GM19238 (cell line): ENCODE measurements around the gene SELENOK.

Experiments
- DNase-seq: peaks from one replicate; pipeline ENCODE4 v3.0.0; 2011; ENCODE audit warnings: low spot score; ENCODE audit not compliant: insufficient read length

The SELENOK gene

GRCh38 chr3:53884623-53885022 lies 7.0 kb downstream of the SELENOK start:
- DNase-seq: no peak

- DNase-seq: no peak
Observed at GRCh38 chr3:53883008-53883407, 8.7 kb downstream of the SELENOK start.

- peak; percentile 78 for DNase-seq
Observed at GRCh38 chr3:53881691-53882593, 9.7 kb downstream of the SELENOK start, which contains the start of gene ACTR8. ACTR8 (minus strand) TSS chr3:53882152; CDS start chr3:53882101, 51 bp downstream.

GRCh38 chr3:53880396-53881345 lies 11.0 kb downstream of the SELENOK start:
- no peak for DNase-seq

GRCh38 chr3:53865732-53866499 lies 25.7 kb downstream of the SELENOK start:
- no peak for DNase-seq

GRCh38 chr3:53863145-53863544 lies 28.5 kb downstream of the SELENOK start:
- DNase-seq: no peak

GRCh38 chr3:53862241-53862640 lies 29.4 kb downstream of the SELENOK start:
- no peak for DNase-seq

- no peak for DNase-seq
Observed at GRCh38 chr3:53860196-53860595, 31.5 kb downstream of the SELENOK start.

- no peak for DNase-seq
Observed at GRCh38 chr3:53859178-53859577, 32.5 kb downstream of the SELENOK start.

- no peak for DNase-seq
Observed at GRCh38 chr3:53858096-53858741, 33.4 kb downstream of the SELENOK start.

GRCh38 chr3:53856964-53857363 lies 34.7 kb downstream of the SELENOK start:
- DNase-seq: no peak

- DNase-seq: no peak
Observed at GRCh38 chr3:53850895-53851294, 40.8 kb downstream of the SELENOK start.

GRCh38 chr3:53849916-53850315 lies 41.7 kb downstream of the SELENOK start:
- DNase-seq: no peak

- no peak for DNase-seq
Observed at GRCh38 chr3:53846851-53847155, 44.9 kb downstream of the SELENOK start.

- peak; percentile 50 for DNase-seq
Observed at GRCh38 chr3:53846134-53846850, 45.4 kb downstream of the SELENOK start, which contains the start of the genes CHDH and IL17RB. CHDH (minus strand) TSS chr3:53846419; CDS start chr3:53824008, 22,411 bp downstream. IL17RB (plus strand) TSS chr3:53846568; CDS start chr3:53846589, 21 bp downstream.

- DNase-seq: no peak
Observed at GRCh38 chr3:53845881-53846133, 45.9 kb downstream of the SELENOK start.

GRCh38 chr3:53845103-53845880 lies 46.4 kb downstream of the SELENOK start:
- DNase-seq: no peak

- DNase-seq: no peak
Observed at GRCh38 chr3:53844262-53845102, 47.2 kb downstream of the SELENOK start.
